MCF 10A (cell line): ENCODE results near the gene ERAP2. TPM values are rescaled to one million over a fixed set of nuclear protein-coding genes. Genes with fewer than 3 reads are reported as not detected.
A peak's percentile ranks its signal among the peaks of the same experiment; 100 is the strongest.

ENCODE experiments used
- Bru-seq: library from RNA; stranded (reverse); fragments of 400-500 nt; gene quantifications from one replicate; lab custom pipeline; 2021; lab: Mats Ljungman, UMichigan
- BruChase-seq, 2 experiments: library from RNA; stranded (reverse); fragments of 400-500 nt; gene quantifications; one replicate each; lab custom pipeline; 2021; lab: Mats Ljungman, UMichigan
- BruUV-seq: library from RNA; stranded (reverse); fragments of 400-500 nt; replicated peaks from 2 replicates; lab custom pipeline; 2021; lab: Mats Ljungman, UMichigan
- CTCF ChIA-PET: fragments of 300-600 bp; sonication (Branson Sonifier 250); formaldehyde crosslinking; extraction: SDS; loops from one replicate; lab custom pipeline; 2021; ENCODE audit warnings: antibody characterized with exemption, inconsistent platforms; lab: Yijun Ruan, JAX
- POLR2A ChIA-PET: fragments of 300-600, 350-650 bp; sonication (Branson Sonifier 250); formaldehyde crosslinking; extraction: SDS; loops from one replicate; lab custom pipeline; 2020; ENCODE audit warnings: antibody characterized with exemption, inconsistent platforms; lab: Yijun Ruan, JAX
- DNase-seq: peaks from one replicate; pipeline ENCODE4 v3.0.0-alpha.2; 2018; ENCODE audit not compliant: unreplicated experiment
- H3K27ac Mint-ChIP-seq: one replicate; pipeline ENCODE4 v1.8.0; 2022; ENCODE audit warnings: mild to moderate bottlenecking, low read depth, mixed read lengths; ENCODE audit not compliant: unreplicated experiment
- H3K27me3 Mint-ChIP-seq: one replicate; pipeline ENCODE4 v1.8.0; 2022; ENCODE audit warnings: mixed read lengths; ENCODE audit not compliant: insufficient read depth, unreplicated experiment
- H3K36me3 Mint-ChIP-seq: one replicate; pipeline ENCODE4 v1.8.0; 2022; ENCODE audit warnings: mild to moderate bottlenecking, moderate library complexity, mixed read lengths; ENCODE audit not compliant: insufficient read depth, unreplicated experiment
- H3K4me1 Mint-ChIP-seq: one replicate; pipeline ENCODE4 v1.8.0; 2022; ENCODE audit warnings: mixed read lengths; ENCODE audit not compliant: insufficient read depth, unreplicated experiment
- H3K4me3 Mint-ChIP-seq: one replicate; pipeline ENCODE4 v1.8.0; 2022; ENCODE audit warnings: mild to moderate bottlenecking, moderate library complexity, mixed read lengths; ENCODE audit not compliant: unreplicated experiment
- H3K9me3 Mint-ChIP-seq: one replicate; pipeline ENCODE4 v1.8.0; 2022; ENCODE audit warnings: mixed read lengths; ENCODE audit not compliant: unreplicated experiment
- intact Hi-C: fragments of 100-400 bp; cut with micrococcal nuclease; formaldehyde crosslinking; loops from 2 replicates; pipeline ENCODE4 v1.14.1; 2022
- long read RNA-seq: library from polyadenylated mRNA; stranded (forward); transcript quantifications from one replicate; pipeline ENCODE4 v2.0.0, GENCODE V29; 2022
- total RNA-seq: library from RNA; stranded (reverse); gene quantifications from 2 replicates; pipeline ENCODE4 v1.2.3, GENCODE V29; 2022
- TF ChIP-seq, protein P1 (sequence below): fragments of 200-600 bp; IDR thresholded peaks from one replicate; pipeline ENCODE4 v1.8.0; 2022; ENCODE audit warnings: antibody characterized with exemption, mild to moderate bottlenecking; ENCODE audit not compliant: unreplicated experiment

ERAP2 gene, protein sequence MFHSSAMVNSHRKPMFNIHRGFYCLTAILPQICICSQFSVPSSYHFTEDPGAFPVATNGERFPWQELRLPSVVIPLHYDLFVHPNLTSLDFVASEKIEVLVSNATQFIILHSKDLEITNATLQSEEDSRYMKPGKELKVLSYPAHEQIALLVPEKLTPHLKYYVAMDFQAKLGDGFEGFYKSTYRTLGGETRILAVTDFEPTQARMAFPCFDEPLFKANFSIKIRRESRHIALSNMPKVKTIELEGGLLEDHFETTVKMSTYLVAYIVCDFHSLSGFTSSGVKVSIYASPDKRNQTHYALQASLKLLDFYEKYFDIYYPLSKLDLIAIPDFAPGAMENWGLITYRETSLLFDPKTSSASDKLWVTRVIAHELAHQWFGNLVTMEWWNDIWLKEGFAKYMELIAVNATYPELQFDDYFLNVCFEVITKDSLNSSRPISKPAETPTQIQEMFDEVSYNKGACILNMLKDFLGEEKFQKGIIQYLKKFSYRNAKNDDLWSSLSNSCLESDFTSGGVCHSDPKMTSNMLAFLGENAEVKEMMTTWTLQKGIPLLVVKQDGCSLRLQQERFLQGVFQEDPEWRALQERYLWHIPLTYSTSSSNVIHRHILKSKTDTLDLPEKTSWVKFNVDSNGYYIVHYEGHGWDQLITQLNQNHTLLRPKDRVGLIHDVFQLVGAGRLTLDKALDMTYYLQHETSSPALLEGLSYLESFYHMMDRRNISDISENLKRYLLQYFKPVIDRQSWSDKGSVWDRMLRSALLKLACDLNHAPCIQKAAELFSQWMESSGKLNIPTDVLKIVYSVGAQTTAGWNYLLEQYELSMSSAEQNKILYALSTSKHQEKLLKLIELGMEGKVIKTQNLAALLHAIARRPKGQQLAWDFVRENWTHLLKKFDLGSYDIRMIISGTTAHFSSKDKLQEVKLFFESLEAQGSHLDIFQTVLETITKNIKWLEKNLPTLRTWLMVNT
- total RNA-seq, result 2.5 and 3.9 TPM in 2 replicates
- Bru-seq, nascent RNA, result percentile 53 among the genes with signal in this experiment
- BruChase-seq, experiment 1, labeled RNA remaining after a 6-hour chase, result percentile 46 among the genes with signal in this experiment
- percentile 53 among the genes with signal in this experiment for BruChase-seq, experiment 2, labeled RNA remaining after a 2-hour chase
- long read RNA-seq, partial matches to known transcripts, result 0 of 3 reads
- long read RNA-seq, other reads (novel, unspliced or antisense), result 3 of 3 reads

DNA sequence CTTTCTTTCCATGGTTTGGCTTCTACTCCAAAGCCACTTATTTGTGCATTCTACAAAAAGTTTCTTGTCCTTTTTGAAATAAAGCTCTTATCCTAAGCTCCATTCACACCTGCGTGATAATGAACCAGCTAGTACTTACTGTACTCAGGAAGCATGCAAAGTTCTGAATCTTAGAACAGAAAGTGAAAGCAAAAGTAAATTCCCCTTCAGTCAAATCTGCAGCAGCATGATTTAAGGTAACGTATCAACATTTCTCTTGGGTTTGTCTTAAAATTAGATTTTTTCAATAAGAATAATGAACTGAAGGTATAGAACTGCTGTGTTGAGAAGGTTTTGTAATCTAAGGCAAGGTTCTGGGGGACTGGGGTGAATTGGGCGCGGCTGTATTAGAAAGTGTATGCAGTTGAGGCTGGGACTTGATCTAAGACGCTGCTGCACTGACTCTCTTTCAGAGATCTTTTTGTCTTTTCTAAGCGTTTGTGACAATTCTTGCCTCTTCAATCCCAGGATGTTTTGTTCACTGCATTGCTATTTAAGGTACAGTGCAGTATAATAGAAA lies at the start of gene ERAP2:
Gene ERAP2, plus strand, starts transcription at position 209 of the 559 bp plus-strand sequence. CDS start 3,186 bp downstream, outside the sequence.
- peak; percentile 50 for DNase-seq
- H3K4me1 Mint-ChIP-seq, result peaks cover 37% of the 10 kb centered on the region
- peaks cover 10% of the 10 kb centered on the region for H3K36me3 Mint-ChIP-seq
- TSS peak; percentile 49 for BruUV-seq
- TF ChIP-seq, protein P1, sequence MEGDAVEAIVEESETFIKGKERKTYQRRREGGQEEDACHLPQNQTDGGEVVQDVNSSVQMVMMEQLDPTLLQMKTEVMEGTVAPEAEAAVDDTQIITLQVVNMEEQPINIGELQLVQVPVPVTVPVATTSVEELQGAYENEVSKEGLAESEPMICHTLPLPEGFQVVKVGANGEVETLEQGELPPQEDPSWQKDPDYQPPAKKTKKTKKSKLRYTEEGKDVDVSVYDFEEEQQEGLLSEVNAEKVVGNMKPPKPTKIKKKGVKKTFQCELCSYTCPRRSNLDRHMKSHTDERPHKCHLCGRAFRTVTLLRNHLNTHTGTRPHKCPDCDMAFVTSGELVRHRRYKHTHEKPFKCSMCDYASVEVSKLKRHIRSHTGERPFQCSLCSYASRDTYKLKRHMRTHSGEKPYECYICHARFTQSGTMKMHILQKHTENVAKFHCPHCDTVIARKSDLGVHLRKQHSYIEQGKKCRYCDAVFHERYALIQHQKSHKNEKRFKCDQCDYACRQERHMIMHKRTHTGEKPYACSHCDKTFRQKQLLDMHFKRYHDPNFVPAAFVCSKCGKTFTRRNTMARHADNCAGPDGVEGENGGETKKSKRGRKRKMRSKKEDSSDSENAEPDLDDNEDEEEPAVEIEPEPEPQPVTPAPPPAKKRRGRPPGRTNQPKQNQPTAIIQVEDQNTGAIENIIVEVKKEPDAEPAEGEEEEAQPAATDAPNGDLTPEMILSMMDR, result no peak
- intact Hi-C loops, result loop anchor here (1.0 to 5.0 kb wide), 2 partner anchors 59 to 69 kb away; partner anchors contain the start of gene ERAP1
- H3K27ac Mint-ChIP-seq, result peak within 1 kb of the TSS; percentile 95
- H3K9me3 Mint-ChIP-seq, result peaks cover 6% of the 10 kb centered on the region
- ChIA-PET POLR2A (interaction anchor here (0.7 to 4.7 kb wide), 13 partner anchors 9 to 327 kb away, joined by 3 to 40 read pairs (median 6); partner anchors contain the start of genes ERAP1 and LNPEP), CTCF (interaction anchor here (0.7 to 7.9 kb wide), 6 partner anchors 8 to 1895 kb away, joined by 3 to 57 read pairs (median 4); partner anchors contain the start of genes ERAP1 and LNPEP)
- H3K4me3 Mint-ChIP-seq, result peak within 1 kb of the TSS; percentile 81
- no peaks in the 10 kb centered on the region for H3K27me3 Mint-ChIP-seq

DNA sequence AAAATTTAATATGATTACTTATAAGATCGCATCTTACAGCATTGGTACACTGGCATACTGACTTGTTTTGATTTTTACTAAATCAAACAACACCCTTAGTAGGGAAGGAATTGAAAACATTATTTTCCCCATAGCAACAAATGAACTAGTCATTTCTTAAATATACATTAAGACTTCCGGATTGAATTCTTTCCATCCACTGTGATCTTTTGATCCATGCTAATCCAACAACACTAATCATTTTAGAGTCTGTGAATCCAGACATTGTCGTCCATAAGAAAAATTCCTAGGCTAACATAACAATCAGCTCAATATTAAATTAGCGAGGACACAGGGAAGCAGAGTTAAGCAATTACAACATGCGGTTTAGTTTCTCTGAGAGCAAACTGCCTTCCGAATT lies 47.0 kb upstream of the ERAP2 start:
- Mint-ChIP-seq H3K4me3 (no peak overlapping the region), H3K36me3 (no peaks in the 10 kb centered on the region), H3K27me3 (no peaks in the 10 kb centered on the region), H3K27ac (no peak overlapping the region), H3K4me1 (peaks cover 4% of the 10 kb centered on the region), H3K9me3 (no peaks in the 10 kb centered on the region)
- TF ChIP-seq, protein P1, result no peak
- CTCF ChIA-PET, result interaction anchor here (0.6 kb wide), 1 partner anchor 49 kb away, joined by 3 read pairs; no protein-coding TSS in a partner anchor
- no peak for DNase-seq
- no TSS peak for BruUV-seq
- POLR2A ChIA-PET, result no interaction called here
- intact Hi-C loops, result no loop called here

DNA sequence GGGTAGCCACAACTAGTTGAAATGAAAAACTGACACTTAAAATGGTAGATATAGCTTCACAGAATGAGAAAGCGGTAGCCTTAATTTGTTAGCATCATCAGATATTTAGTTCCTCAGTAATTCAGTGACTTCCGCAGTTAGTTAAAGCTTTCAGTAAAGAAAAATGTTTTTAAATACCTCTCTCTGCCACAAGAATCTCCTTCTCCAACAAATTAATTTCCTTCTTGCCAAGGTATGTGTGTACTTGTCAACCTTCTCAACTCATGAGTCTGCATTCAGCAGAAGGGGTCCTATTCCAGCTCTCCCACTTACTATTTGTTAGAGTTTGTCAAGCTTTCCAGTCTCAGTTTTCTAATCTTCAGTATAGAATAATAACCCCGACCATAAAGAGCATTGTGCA lies 42.3 kb upstream of the ERAP2 start:
- no peak overlapping the region for H3K27ac Mint-ChIP-seq
- ChIA-PET CTCF (interaction anchor here (1.7 kb wide), 1 partner anchor 35 kb away, joined by 5 read pairs; no protein-coding TSS in a partner anchor), POLR2A (no interaction called here)
- BruUV-seq, result no TSS peak
- H3K9me3 Mint-ChIP-seq, result no peaks in the 10 kb centered on the region
- H3K4me3 Mint-ChIP-seq, result no peak overlapping the region
- no peaks in the 10 kb centered on the region for H3K27me3 Mint-ChIP-seq
- no peak for DNase-seq
- TF ChIP-seq, protein P1, result no peak
- no peaks in the 10 kb centered on the region for H3K4me1 Mint-ChIP-seq
- H3K36me3 Mint-ChIP-seq, result no peaks in the 10 kb centered on the region
- intact Hi-C loops, result no loop called here
